Hypothalamus (tissue), 51 donors: Measurements from ENCODE around the gene MAGEL2.
"Not testable (repeated sequence)": the region's sequence is repeated elsewhere in the genome, so short reads cannot be mapped to it uniquely, and the experiment has no call there.

Experiments used
- DNase-seq, 51 donors: peaks; one replicate each; lab custom pipeline; 2025; lab: John Stamatoyannopoulos, UW

The MAGEL2 gene

DNA sequence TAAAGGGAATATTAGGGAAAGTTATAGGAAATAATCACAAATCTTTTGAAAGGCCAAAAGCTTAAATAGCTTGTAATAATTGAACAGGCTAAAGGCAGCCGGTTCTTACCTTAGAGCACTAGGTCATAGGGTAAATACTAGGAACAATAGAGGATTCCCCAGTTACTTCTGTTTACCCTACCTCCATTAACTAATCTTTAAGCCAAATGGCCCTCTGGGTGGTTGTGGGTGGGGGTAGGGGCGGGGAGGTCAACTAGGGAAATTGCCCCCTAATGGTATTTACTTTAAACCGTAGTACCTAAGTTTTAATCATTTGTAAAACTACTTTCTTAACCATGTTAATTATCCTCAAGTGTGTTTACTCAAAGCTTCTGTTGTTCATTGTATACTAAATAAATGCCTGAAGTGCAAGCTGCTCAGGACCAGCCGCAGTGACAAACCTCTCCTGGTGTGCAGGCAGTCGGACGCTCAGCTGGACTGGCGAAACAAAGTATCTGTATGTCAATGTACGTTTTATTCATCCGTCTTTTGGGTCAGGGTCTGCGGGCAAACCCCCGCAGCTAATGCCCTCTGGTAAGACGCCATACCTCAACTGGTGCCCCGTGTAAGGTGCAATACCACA is 18.9 kb downstream of the MAGEL2 start:
- DNase-seq: no peak

GRCh38 chr15:23616536-23616935 is 31.1 kb downstream of the MAGEL2 start:
- no peak for DNase-seq

DNA sequence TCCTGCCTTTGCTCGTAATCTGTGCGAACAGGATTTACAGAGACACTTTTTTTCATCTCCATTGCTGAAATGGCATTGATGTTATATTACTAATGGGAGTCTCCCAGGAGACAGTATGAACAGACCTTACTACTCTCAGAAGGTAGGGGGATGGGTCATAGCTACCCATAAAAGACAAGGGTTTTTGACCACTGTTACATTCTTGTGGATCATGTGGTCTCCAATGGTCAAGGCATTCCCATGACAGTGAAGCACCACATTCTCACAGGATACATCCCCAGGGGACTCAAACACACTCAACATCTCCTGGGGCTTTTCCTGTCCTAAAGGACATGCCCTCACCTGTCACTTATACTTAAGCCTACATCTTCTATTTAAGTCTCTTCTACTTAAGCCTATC is 41.4 kb downstream of the MAGEL2 start:
- no peak for DNase-seq

DNA sequence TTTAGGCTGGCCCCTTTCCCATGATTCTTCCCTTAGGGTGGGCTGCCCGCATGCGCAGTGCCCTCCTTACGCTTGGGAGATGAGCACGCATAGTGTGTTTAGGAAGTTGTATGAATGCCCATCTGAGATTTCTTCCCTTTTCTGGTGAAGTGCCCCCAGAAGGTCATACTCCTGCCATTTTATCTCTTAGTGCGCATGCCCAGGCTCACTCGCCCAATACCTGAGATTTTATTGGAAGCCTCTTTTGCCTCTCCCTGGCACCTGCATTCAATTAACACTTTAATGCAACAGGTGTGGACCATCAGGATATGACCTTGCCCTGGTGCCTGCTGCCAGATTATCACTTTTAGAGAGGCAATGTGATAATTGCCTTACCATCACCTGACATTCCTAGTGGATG is 45.5 kb downstream of the MAGEL2 start:
- DNase-seq: no peak

DNA sequence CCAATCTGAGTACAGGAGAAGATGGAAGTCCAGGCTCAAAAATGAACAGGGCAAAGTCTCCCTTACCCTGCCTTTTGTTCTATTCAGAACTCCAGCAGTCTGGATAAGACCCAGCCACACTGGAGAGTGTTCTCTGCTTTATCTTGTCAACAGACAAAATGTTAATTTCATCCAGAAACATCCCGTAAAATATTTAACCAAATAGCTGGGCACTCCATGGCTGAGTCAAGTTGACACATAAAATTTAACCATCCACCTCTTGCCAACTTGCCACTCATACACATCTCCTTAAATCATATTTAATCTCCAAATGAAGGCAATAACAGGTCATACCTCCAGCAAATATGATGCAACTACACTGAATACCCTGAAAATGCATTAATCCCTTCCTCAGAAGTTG is 48.6 kb downstream of the MAGEL2 start:
- no peak for DNase-seq

DNA sequence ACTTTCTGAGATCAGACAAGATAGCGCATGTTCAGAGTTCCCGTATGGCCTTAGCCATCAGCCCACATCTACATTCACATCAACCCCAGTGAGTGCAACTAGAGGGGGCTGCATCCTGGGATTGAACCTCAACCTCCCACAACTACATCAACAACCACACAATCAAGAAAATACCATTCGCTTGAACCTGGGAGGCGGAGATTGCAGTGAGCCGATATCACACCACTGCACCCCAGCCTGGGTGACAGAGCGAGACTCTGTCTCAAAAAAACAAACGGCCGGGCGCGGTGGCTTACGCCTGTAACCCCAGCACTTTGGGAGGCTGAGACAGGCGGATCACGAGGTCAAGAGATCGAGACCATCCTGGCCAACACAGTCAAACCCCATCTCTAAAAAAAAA is 50.4 kb downstream of the MAGEL2 start:
- not testable (repeated sequence) for DNase-seq

DNA sequence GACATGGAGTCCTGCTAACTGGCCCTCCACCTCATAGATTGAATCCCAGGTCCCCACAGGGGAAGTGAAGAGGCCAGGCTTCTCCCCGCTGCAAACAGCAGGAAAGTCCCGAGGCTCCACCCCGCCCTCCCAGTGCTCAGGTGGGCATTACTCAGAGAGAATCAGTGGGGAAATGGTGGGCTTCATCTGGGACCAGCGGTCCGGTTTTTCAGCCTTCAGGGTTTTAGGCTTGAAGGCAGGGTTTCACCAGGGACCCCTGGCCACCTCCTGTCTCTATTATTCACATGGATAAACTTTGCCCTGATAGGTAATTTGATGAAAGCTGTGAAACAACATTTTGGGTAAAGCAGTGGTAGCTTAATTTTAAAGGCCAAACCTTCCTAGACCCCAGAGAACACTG is 50.9 kb downstream of the MAGEL2 start:
- no peak for DNase-seq

GRCh38 chr15:23595368-23595767 is 52.3 kb downstream of the MAGEL2 start:
- DNase-seq: no peak

GRCh38 chr15:23594252-23594770 is 53.4 kb downstream of the MAGEL2 start:
- DNase-seq: no peak
